ENCODE measurements around the gene PCDHGA9.

- TF ChIP-seq CTCF (IDR thresholded peaks at IDR 0.05; ENCODE audit: low read length) (no peak), EZH2 (optimal IDR thresholded peaks at IDR 0.05; ENCODE audit: low read depth, low read length) (no peak), EZH2phosphoT487 (IDR thresholded peaks at IDR 0.05; ENCODE audit: low read length) (no peak)
These were observed 38.5 kb upstream of the PCDHGA9 start, which contains the start of gene PCDHGA5 for GRCh38 chr5:141363952-141364660.
